ENCODE data around the gene TMEM72. TPM values are rescaled to one million over a fixed set of nuclear protein-coding genes. Genes with fewer than 3 reads are reported as not detected.

TMEM72 gene
- total RNA-seq, 1 donor from 2014 or later = not detected

DNA sequence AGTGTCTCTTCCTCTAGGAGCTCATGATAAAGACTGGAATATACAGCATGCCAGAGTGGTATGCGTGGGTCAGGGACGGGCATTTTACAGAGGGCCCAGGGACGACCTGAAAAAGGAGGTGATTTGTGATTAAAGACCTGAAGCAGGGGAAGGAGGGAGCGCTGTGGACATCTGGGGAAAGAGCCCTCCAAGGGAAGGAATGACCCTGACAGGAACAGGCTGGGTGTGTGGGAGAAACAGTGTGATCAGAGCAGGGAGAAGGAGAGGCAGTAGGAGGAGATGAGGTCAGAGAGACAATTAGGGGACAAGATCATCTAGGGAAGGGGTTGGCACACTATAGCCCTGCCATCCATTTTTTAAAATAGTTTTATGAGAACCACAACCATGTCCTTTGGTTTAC is 45.1 kb downstream of the TMEM72 start:
- no peaks in the 10 kb centered on the region for H3K36me3 ChIP-seq (ENCODE audit: control insufficient read depth, insufficient read depth, low read length)
- H3K4me3 ChIP-seq (ENCODE audit: low read depth, low read length) = no peak overlapping the region
- TF ChIP-seq, protein P1, sequence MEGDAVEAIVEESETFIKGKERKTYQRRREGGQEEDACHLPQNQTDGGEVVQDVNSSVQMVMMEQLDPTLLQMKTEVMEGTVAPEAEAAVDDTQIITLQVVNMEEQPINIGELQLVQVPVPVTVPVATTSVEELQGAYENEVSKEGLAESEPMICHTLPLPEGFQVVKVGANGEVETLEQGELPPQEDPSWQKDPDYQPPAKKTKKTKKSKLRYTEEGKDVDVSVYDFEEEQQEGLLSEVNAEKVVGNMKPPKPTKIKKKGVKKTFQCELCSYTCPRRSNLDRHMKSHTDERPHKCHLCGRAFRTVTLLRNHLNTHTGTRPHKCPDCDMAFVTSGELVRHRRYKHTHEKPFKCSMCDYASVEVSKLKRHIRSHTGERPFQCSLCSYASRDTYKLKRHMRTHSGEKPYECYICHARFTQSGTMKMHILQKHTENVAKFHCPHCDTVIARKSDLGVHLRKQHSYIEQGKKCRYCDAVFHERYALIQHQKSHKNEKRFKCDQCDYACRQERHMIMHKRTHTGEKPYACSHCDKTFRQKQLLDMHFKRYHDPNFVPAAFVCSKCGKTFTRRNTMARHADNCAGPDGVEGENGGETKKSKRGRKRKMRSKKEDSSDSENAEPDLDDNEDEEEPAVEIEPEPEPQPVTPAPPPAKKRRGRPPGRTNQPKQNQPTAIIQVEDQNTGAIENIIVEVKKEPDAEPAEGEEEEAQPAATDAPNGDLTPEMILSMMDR (IDR thresholded peaks at IDR 0.05; ENCODE audit: insufficient read depth, low read length, poor library complexity, severe bottlenecking) = no peak
- DNase-seq (ENCODE audit: low read depth) = no peak
- H3K27me3 ChIP-seq (ENCODE audit: control insufficient read depth, insufficient read depth, low read length) = no peaks in the 10 kb centered on the region

DNA sequence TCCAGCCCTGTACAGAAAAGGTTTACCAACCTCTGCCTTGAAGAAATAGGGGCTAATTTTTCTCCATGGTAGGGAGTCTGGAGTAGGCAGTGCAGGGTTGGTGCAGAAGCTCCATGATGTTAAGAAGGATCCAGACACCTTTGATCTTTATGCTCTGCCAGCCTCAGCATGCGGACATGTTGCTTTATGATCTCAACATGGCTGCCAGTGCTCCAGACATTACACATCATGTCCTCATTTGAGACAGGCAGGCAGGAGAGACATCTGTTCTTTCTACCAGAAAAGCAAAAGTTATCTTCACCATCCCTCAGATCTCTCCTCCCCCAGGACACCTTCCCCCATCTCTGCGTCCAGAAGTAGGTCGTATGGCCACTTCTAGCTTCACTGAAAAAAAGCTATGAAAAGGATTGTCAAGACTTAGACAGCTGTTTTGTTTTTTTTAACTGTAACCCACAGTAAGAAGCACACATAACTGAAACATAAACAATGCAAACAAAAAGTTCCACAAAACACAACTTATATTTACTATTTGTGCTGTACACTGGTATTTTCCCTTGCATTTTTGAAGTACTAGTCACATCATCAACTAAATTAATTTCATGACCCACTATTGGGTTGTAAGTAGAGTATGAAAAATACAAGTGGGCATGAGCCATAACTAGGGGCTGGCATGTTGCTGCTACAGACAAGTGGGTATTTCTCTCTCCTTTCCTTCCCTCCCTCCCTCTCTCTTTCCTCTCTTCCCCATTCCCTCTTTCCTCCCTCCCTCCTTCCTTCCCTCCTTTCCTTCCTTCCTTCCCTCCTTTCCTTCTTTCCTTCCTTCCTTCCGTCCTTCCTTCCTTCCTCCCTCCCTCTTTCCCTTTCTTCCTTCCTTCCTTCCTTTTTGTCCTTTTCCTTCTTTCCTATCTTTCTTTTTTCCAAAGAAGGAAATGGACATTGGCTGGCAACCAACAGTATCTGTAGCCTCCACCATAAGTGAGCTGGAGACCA is 45.9 kb downstream of the TMEM72 start:
- DNase-seq (ENCODE audit: low read depth) = no peak
- TF ChIP-seq, protein P1 (IDR thresholded peaks at IDR 0.05; ENCODE audit: insufficient read depth, low read length, poor library complexity, severe bottlenecking) = no peak
- Histone ChIP-seq H3K36me3 (ENCODE audit: control insufficient read depth, insufficient read depth, low read length) (no peaks in the 10 kb centered on the region), H3K27me3 (ENCODE audit: control insufficient read depth, insufficient read depth, low read length) (no peaks in the 10 kb centered on the region), H3K4me3 (ENCODE audit: low read depth, low read length) (no peak overlapping the region)

DNA sequence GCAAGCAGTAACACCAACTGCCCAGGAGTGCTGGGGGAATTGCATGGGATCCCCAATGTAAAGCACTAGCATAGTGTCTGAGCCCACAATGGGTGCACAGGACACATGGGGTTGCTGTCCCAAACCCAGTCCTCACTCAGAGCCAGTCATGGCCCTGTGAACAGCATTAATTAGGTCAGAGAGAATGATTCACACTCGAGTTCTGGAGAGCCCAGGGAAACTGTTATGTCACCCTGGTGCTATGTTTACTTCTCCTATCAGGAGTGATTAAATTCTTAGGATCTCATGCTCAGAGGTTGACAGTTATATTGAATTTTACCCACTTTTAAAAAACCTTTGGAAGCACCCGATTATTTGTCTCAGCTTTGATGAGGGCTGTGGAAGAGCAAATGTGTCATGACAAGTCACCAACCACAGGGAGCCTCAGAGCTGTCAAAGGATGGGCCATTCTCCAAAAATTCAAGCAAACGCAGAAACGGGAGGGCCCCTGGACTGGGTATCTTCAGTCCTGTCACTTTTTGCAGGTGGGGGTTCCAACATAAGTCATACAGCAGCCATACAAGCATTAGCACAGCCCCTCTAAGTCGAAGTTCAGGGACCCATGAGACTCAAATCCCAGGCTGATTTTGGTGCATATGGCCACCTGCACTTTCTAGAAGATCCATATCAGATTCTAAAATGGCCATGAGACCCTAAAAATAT is 47.2 kb downstream of the TMEM72 start:
- TF ChIP-seq, protein P1 (IDR thresholded peaks at IDR 0.05; ENCODE audit: insufficient read depth, low read length, poor library complexity, severe bottlenecking) = no peak
- H3K27me3 ChIP-seq (ENCODE audit: control insufficient read depth, insufficient read depth, low read length) = no peaks in the 10 kb centered on the region
- no peak for DNase-seq (ENCODE audit: low read depth)
- H3K4me3 ChIP-seq (ENCODE audit: low read depth, low read length) = peak overlapping the region; percentile 66
- H3K36me3 ChIP-seq (ENCODE audit: control insufficient read depth, insufficient read depth, low read length) = no peaks in the 10 kb centered on the region

DNA sequence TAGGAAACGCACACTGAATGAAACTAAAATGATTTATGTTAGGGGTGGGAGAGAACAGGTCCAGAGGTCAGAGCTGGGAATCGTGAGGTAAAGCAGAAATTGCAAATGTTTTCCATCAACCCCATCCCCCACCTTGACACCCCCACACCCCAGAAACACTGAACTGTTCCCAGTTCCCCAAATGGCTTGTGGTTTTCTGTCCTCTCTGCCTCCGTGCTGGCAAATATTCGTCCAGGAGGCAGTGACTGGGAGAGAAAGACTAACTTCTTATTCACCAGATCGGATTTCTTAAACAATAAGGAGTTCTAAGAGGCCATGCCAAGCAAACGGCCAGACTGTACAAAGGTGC is 47.7 kb downstream of the TMEM72 start:
- Histone ChIP-seq H3K36me3 (ENCODE audit: control insufficient read depth, insufficient read depth, low read length) (no peaks in the 10 kb centered on the region), H3K4me3 (ENCODE audit: low read depth, low read length) (peak overlapping the region; percentile 66), H3K27me3 (ENCODE audit: control insufficient read depth, insufficient read depth, low read length) (no peaks in the 10 kb centered on the region)
- no peak for DNase-seq (ENCODE audit: low read depth)
- TF ChIP-seq, protein P1 (IDR thresholded peaks at IDR 0.05; ENCODE audit: insufficient read depth, low read length, poor library complexity, severe bottlenecking) = no peak

DNA sequence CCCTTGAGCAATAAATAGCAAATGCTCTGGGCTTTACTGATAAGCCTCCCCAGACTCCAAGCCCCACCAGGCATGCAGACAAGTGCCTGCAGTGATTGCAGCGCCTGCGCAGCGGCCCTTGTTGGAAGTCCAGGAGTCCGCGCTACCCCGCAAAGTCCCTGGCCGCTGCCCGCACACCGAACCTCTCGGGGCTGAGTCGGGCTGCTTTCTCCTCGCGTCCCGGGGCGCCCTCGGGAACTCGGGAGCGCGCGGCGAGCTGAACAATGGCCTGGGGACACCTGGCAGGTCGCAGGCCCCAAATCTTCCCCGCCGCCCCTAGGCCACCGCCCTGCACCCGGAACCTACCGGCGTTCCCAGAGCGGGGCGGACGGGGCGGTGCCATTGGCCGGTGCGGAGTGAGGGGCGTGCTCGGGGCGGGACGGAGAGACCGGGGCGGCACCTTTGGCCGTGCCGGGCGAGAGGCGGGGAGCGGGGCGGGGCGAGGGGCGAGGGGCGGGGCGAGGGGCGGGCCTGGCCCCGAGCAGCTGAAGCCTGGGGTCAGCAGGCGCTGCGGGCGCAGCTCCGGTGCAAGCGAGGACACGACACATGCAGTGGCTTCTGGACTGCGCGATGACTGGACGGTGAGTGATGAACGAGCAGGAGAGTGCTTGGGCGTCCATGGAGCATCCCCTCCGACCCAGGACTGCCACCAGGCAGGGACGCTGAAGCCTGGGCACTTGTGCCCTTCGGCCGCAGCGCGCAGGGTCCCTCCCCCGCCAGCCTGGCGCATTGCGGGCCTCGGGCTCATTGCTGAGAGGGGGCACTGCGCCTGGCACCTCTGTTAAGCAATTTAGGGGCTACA is 48.3 kb downstream of the TMEM72 start, which contains the start of gene RASSF4:
Gene RASSF4, plus strand, starts transcription at position 556 of the 841 bp plus-strand sequence. CDS start 10,401 bp downstream, outside the sequence.
- DNase-seq (ENCODE audit: low read depth) = no peak
- TF ChIP-seq, protein P1 (IDR thresholded peaks at IDR 0.05; ENCODE audit: insufficient read depth, low read length, poor library complexity, severe bottlenecking) = no peak
- no peaks in the 10 kb centered on the region for H3K36me3 ChIP-seq (ENCODE audit: control insufficient read depth, insufficient read depth, low read length)
- H3K4me3 ChIP-seq (ENCODE audit: low read depth, low read length) = peak within 1 kb of the TSS; percentile 66
- no peaks in the 10 kb centered on the region for H3K27me3 ChIP-seq (ENCODE audit: control insufficient read depth, insufficient read depth, low read length)
